DOHH2 (cell line): ENCODE results near the gene TSTD1.

Experiments
- H3F3A ChIP-seq: fragments of 200-600 bp; sonication (generic), shearing (Covaris generic); 2 replicates; pipeline ENCODE4 v1.6.0; 2016; ENCODE audit warnings: antibody characterized with exemption, mild to moderate bottlenecking; ENCODE audit not compliant: control insufficient read depth, insufficient read depth
- H3K27ac ChIP-seq: fragments of 200-600 bp; sonication (generic); 2 replicates; pipeline ENCODE4 v1.5.1; 2014; ENCODE audit warnings: low read depth, mild to moderate bottlenecking, low read length, moderate library complexity
- H3K27me3 ChIP-seq: fragments of 200-600 bp; sonication (generic); 2 replicates; pipeline ENCODE4 v1.6.1; 2014; ENCODE audit warnings: mild to moderate bottlenecking, low read length, mixed read lengths; ENCODE audit not compliant: control insufficient read depth
- H3K36me3 ChIP-seq: fragments of 200-600 bp; sonication (generic); 2 replicates; pipeline ENCODE4 v1.6.1; 2014; ENCODE audit warnings: mild to moderate bottlenecking, low read length, moderate library complexity, mixed read lengths; ENCODE audit not compliant: control insufficient read depth
- H3K4me1 ChIP-seq: fragments of 200-600 bp; sonication (generic); 2 replicates; pipeline ENCODE4 v1.6.1; 2014; ENCODE audit warnings: mild to moderate bottlenecking, low read length, mixed read lengths; ENCODE audit not compliant: control insufficient read depth
- H3K4me2 ChIP-seq: fragments of 200-600 bp; sonication (generic); 2 replicates; pipeline ENCODE4 v1.6.0; 2014; ENCODE audit warnings: mild to moderate bottlenecking, low read length, moderate library complexity
- H3K4me3 ChIP-seq: fragments of 200-600 bp; sonication (generic); 2 replicates; pipeline ENCODE4 v1.5.1; 2014; ENCODE audit warnings: mild to moderate bottlenecking, low read length, mixed read lengths
- H3K79me2 ChIP-seq: fragments of 200-600 bp; sonication (generic); 2 replicates; pipeline ENCODE4 v1.6.1; 2014; ENCODE audit warnings: mild to moderate bottlenecking, low read length, mixed read lengths; ENCODE audit not compliant: control insufficient read depth
- H3K9me2 ChIP-seq: fragments of 200-600 bp; sonication (generic); replicated peaks from 2 replicates; pipeline ENCODE4 v1.6.1; 2014; ENCODE audit warnings: mild to moderate bottlenecking, low read length, mixed read lengths; ENCODE audit not compliant: control insufficient read depth
- H3K9me3 ChIP-seq: fragments of 200-600 bp; sonication (generic); 2 replicates; pipeline ENCODE4 v1.6.1; 2014; ENCODE audit warnings: antibody characterized with exemption, low read length, mixed read lengths; ENCODE audit not compliant: control insufficient read depth, insufficient read depth
- H4K20me1 ChIP-seq: fragments of 200-600 bp; sonication (generic); 2 replicates; pipeline ENCODE4 v1.6.0; 2014; ENCODE audit warnings: low read depth, mild to moderate bottlenecking, antibody characterized with exemption, low read length, moderate library complexity; ENCODE audit not compliant: control insufficient read depth, insufficient read depth
- EZH2phosphoT487 ChIP-seq: fragments of 200-600 bp; sonication (generic); IDR thresholded peaks from 2 replicates; pipeline ENCODE4 v1.6.1; 2017; ENCODE audit warnings: borderline replicate concordance, mild to moderate bottlenecking, antibody characterized with exemption, low read length, moderate library complexity, mixed read lengths
- TF ChIP-seq, protein P1 (sequence below): fragments of 200-600 bp; sonication (generic); IDR thresholded peaks from one replicate; pipeline ENCODE4 v1.5.1; 2014; ENCODE audit warnings: antibody characterized with exemption, mild to moderate bottlenecking, low read depth, low read length; ENCODE audit not compliant: poor library complexity, severe bottlenecking

TSTD1 gene

DNA sequence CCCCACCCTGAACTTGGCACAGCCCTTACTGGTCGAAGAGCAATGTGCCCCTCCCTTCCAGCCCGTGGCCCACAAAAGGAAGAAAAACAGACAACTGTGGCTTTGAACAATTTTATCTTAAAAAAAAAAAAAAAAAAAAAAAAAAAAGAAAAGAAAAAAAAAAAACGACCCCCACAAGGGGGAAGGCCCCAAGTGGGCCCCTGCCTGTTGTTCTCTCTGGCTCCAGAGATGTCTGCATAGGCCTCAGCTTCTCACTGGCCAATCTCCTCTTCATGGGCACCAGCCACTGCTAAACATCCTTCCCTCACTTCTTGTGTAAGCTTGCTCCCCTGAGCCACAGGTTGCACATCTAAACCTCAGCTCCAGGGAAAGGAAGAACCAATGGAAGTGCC, 386 bp upstream of the TSTD1 start:
- Histone ChIP-seq H3K27ac (peak overlapping the region; percentile 44), H4K20me1 (no peaks in the 10 kb centered on the region), H3K4me3 (peak overlapping the region; percentile 87), H3K27me3 (no peaks in the 10 kb centered on the region), H3K36me3 (peaks cover 59% of the 10 kb centered on the region), H3K9me3 (no peaks in the 10 kb centered on the region), H3K9me2 (no peaks in the 10 kb centered on the region), H3K4me1 (peaks cover 65% of the 10 kb centered on the region), H3F3A (peaks cover 9% of the 10 kb centered on the region; the same call in 1 of the 2 replicates), H3K79me2 (peaks cover 38% of the 10 kb centered on the region), H3K4me2 (peak overlapping the region; percentile 80)
- no peak for TF ChIP-seq EZH2phosphoT487

GRCh38 chr1:161037661-161038522, 872 bp downstream of the TSTD1 start:
- Histone ChIP-seq H3K4me1 (peaks cover 56% of the 10 kb centered on the region), H3K9me2 (no peaks in the 10 kb centered on the region), H3K27me3 (no peaks in the 10 kb centered on the region), H3K4me3 (peak overlapping the region; percentile 87), H3K27ac (peak overlapping the region; percentile 44), H3K9me3 (no peaks in the 10 kb centered on the region), H3F3A (peaks cover 5% of the 10 kb centered on the region; the same call in 1 of the 2 replicates), H4K20me1 (no peaks in the 10 kb centered on the region), H3K36me3 (peaks cover 53% of the 10 kb centered on the region), H3K4me2 (peak overlapping the region; percentile 80), H3K79me2 (peaks cover 25% of the 10 kb centered on the region)
- no peak for TF ChIP-seq EZH2phosphoT487
- TF ChIP-seq, protein P1, sequence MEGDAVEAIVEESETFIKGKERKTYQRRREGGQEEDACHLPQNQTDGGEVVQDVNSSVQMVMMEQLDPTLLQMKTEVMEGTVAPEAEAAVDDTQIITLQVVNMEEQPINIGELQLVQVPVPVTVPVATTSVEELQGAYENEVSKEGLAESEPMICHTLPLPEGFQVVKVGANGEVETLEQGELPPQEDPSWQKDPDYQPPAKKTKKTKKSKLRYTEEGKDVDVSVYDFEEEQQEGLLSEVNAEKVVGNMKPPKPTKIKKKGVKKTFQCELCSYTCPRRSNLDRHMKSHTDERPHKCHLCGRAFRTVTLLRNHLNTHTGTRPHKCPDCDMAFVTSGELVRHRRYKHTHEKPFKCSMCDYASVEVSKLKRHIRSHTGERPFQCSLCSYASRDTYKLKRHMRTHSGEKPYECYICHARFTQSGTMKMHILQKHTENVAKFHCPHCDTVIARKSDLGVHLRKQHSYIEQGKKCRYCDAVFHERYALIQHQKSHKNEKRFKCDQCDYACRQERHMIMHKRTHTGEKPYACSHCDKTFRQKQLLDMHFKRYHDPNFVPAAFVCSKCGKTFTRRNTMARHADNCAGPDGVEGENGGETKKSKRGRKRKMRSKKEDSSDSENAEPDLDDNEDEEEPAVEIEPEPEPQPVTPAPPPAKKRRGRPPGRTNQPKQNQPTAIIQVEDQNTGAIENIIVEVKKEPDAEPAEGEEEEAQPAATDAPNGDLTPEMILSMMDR, result no peak

- Histone ChIP-seq H3K27ac (no peak overlapping the region), H3K27me3 (no peaks in the 10 kb centered on the region), H3K4me1 (peaks cover 26% of the 10 kb centered on the region), H3K9me2 (no peaks in the 10 kb centered on the region), H4K20me1 (no peaks in the 10 kb centered on the region), H3K4me2 (no peak overlapping the region), H3F3A (no peaks in the 10 kb centered on the region), H3K36me3 (peaks cover 16% of the 10 kb centered on the region), H3K4me3 (no peak overlapping the region), H3K9me3 (no peaks in the 10 kb centered on the region), H3K79me2 (peaks cover 22% of the 10 kb centered on the region)
- no peak for TF ChIP-seq EZH2phosphoT487
- TF ChIP-seq, protein P1, result no peak
Measured at GRCh38 chr1:161033751-161034150, 5.0 kb downstream of the TSTD1 start.

GRCh38 chr1:161032409-161032808, 6.4 kb downstream of the TSTD1 start:
- H3K4me1 ChIP-seq, result peaks cover 16% of the 10 kb centered on the region
- no peak overlapping the region for H3K4me3 ChIP-seq
- no peaks in the 10 kb centered on the region for H4K20me1 ChIP-seq
- H3K4me2 ChIP-seq, result no peak overlapping the region
- TF ChIP-seq, protein P1, result no peak
- TF ChIP-seq EZH2phosphoT487, result no peak
- no peaks in the 10 kb centered on the region for H3K9me2 ChIP-seq
- no peaks in the 10 kb centered on the region for H3F3A ChIP-seq
- H3K9me3 ChIP-seq, result no peaks in the 10 kb centered on the region
- peaks cover 9% of the 10 kb centered on the region for H3K79me2 ChIP-seq
- no peaks in the 10 kb centered on the region for H3K27me3 ChIP-seq
- no peak overlapping the region for H3K27ac ChIP-seq
- H3K36me3 ChIP-seq, result peaks cover 4% of the 10 kb centered on the region
